A549 (cell line): ENCODE results near the gene SMIM45.

Source experiments
- ATAC-seq, 2 experiments: fragments of 200-7000 bp in 1 of 2; fragments of >200 bp in 1 of 2; cut with Nextera tagmentation in 1 of 2; cut with Tn5 transposase in 1 of 2; 3 replicates each; pipeline versions ENCODE4 v1.8.0 to v1.9.1; 2018 to 2020; ENCODE audit warnings: mild to moderate bottlenecking in 1 of 2, moderate library complexity in 1 of 2
- CTCF ChIA-PET: fragments of 300-600 bp; sonication (Branson Sonifier 250); formaldehyde crosslinking; extraction: SDS; loops from one replicate; lab custom pipeline; 2021; ENCODE audit warnings: antibody characterized with exemption, inconsistent platforms; lab: Yijun Ruan, JAX
- POLR2A ChIA-PET: fragments of 350-600 bp; formaldehyde crosslinking; extraction: SDS; loops from one replicate; lab custom pipeline; 2021; ENCODE audit warnings: antibody characterized with exemption, inconsistent platforms; lab: Yijun Ruan, JAX
- DNase-seq, 2 experiments: peaks; one replicate each; pipeline versions ENCODE4 v3.0.0 to v3.0.0-alpha.2; 2011 to 2016; ENCODE audit warnings: low read depth in 1 of 2, low spot score in 1 of 2
- FAIRE-seq: peaks from 2 replicates; lab custom pipeline; 2011; peaks lifted over from hg19 to GRCh38; lab: Jason Lieb, UNC
- H3K27ac ChIP-seq, 2 experiments: fragments of >200 bp; sonication (Bioruptor Twin); formaldehyde crosslinking; 3 replicates each; pipeline ENCODE4 v1.5.1; 2016 to 2017
- H3K4me1 ChIP-seq: fragments of >200 bp; sonication (Bioruptor Twin); formaldehyde crosslinking; 3 replicates; pipeline ENCODE4 v1.6.1; 2016
- H3K4me2 ChIP-seq: fragments of >200 bp; sonication (Bioruptor Twin); formaldehyde crosslinking; 3 replicates; pipeline ENCODE4 v1.6.1; 2016
- H3K4me3 ChIP-seq: fragments of >200 bp; sonication (Bioruptor Twin); formaldehyde crosslinking; 3 replicates; pipeline ENCODE4 v1.5.1; 2016
- H3K9me3 ChIP-seq: fragments of >200 bp; sonication (Bioruptor Twin); formaldehyde crosslinking; 3 replicates; pipeline ENCODE4 v1.6.1; 2016
- BHLHE40 ChIP-seq: IDR thresholded peaks from 2 replicates; pipeline ENCODE4 v1.6.1; 2012; ENCODE audit warnings: low read depth, low read length, inconsistent platforms
- CEBPB ChIP-seq, 2 experiments: fragments of >200 bp in 1 of 2; sonication (Bioruptor Twin) in 1 of 2; formaldehyde crosslinking in 1 of 2; IDR thresholded peaks; 2 replicates each; pipeline ENCODE4 v1.6.1; 2012 to 2016
- CHD4 ChIP-seq: fragments of 200-600 bp; sonication (generic); IDR thresholded peaks from 2 replicates; pipeline ENCODE4 v1.6.1; 2016; ENCODE audit warnings: antibody characterized with exemption, mild to moderate bottlenecking, borderline replicate concordance
- E2F6 ChIP-seq: IDR thresholded peaks from 2 replicates; pipeline ENCODE4 v1.6.1; 2012; ENCODE audit warnings: low read depth, borderline replicate concordance
- EHF ChIP-seq: fragments of 250-450 bp; sonication (Bioruptor Pico); IDR thresholded peaks from 2 replicates; pipeline ENCODE4 v1.5.0; 2020; ENCODE audit warnings: mild to moderate bottlenecking
- HDAC2 ChIP-seq: fragments of 200-600 bp; sonication (generic); IDR thresholded peaks from 2 replicates; pipeline ENCODE4 v1.6.1; 2016
- HMGXB4 ChIP-seq: fragments of 250-450 bp; sonication (Bioruptor Pico); IDR thresholded peaks from 2 replicates; pipeline ENCODE4 v1.5.0; 2021; ENCODE audit warnings: mild to moderate bottlenecking, moderate library complexity, borderline replicate concordance
- HOXB13 ChIP-seq: fragments of 250-450 bp; sonication (Bioruptor Pico); IDR thresholded peaks from 2 replicates; pipeline ENCODE4 v1.5.0; 2020; ENCODE audit warnings: low read depth, mild to moderate bottlenecking, moderate library complexity
- JUN ChIP-seq, 2 experiments: fragments of >200 bp; sonication (Bioruptor Twin); formaldehyde crosslinking; IDR thresholded peaks; 2 replicates in 1 of 2; 3 replicates in 1 of 2; pipeline ENCODE4 v1.6.1; 2016 to 2017
- KDM1A ChIP-seq: fragments of 200-600 bp; sonication (generic); IDR thresholded peaks from 2 replicates; pipeline ENCODE4 v1.6.1; 2016; ENCODE audit warnings: low read depth, mild to moderate bottlenecking
- KDM5A ChIP-seq: fragments of 200-600 bp; sonication (generic); IDR thresholded peaks from 2 replicates; pipeline ENCODE4 v1.6.1; 2016; ENCODE audit warnings: antibody characterized with exemption, mild to moderate bottlenecking
- MAFK ChIP-seq: fragments of 450-650 bp; IDR thresholded peaks from 2 replicates; pipeline ENCODE4 v1.6.1; 2014; ENCODE audit not compliant: partially characterized antibody
- MAX ChIP-seq: IDR thresholded peaks from 2 replicates; pipeline ENCODE4 v1.6.1; 2012
- MYC ChIP-seq: IDR thresholded peaks from 2 replicates; pipeline ENCODE4 v1.6.1; 2012; ENCODE audit warnings: mild to moderate bottlenecking, inconsistent platforms, low read length, improper control_type of control experiment, borderline replicate concordance
- NPAS2 ChIP-seq: fragments of 250-450 bp; sonication (Bioruptor Pico); IDR thresholded peaks from 2 replicates; pipeline ENCODE4 v1.8.0; 2022; ENCODE audit warnings: mild to moderate bottlenecking, moderate library complexity, borderline replicate concordance
- PBX3 ChIP-seq: IDR thresholded peaks from 2 replicates; pipeline ENCODE4 v1.6.1; 2012
- PHF8 ChIP-seq: fragments of 200-600 bp; sonication (generic); IDR thresholded peaks from 2 replicates; pipeline ENCODE4 v1.6.1; 2016; ENCODE audit warnings: low read depth, mild to moderate bottlenecking, antibody characterized with exemption, moderate library complexity, borderline replicate concordance
- POLR2A ChIP-seq: IDR thresholded peaks from 2 replicates; pipeline ENCODE4 v1.6.1; 2012; ENCODE audit warnings: mild to moderate bottlenecking, low read length
- RAD21 ChIP-seq, 2 experiments: fragments of >200 bp in 1 of 2; sonication (Bioruptor Twin) in 1 of 2; formaldehyde crosslinking in 1 of 2; IDR thresholded peaks in 1 of 2; conservative IDR thresholded peaks in 1 of 2; 2 replicates in 1 of 2; 3 replicates in 1 of 2; pipeline ENCODE4 v1.6.1; 2012 to 2018; ENCODE audit warnings: inconsistent platforms in 1 of 2
- RCOR1 ChIP-seq: fragments of 150-350 bp; IDR thresholded peaks from 2 replicates; pipeline ENCODE4 v1.6.1; 2014; ENCODE audit warnings: antibody characterized with exemption, low read length, low read depth
- SREBF2 ChIP-seq: fragments of 450-650 bp; IDR thresholded peaks from 2 replicates; pipeline ENCODE4 v1.6.1; 2014; ENCODE audit warnings: mild to moderate bottlenecking, moderate library complexity
- USF2 ChIP-seq: fragments of 450-650 bp; IDR thresholded peaks from 2 replicates; pipeline ENCODE4 v1.6.1; 2014; ENCODE audit warnings: antibody characterized with exemption
- WGBS: methylation state at CpG from one replicate; pipeline ENCODE4 v1.1.6; 2017; ENCODE audit errors: missing lambda C conversion rate; 5-methylcytosine and 5-hydroxymethylcytosine counted together

SMIM45 gene

GRCh38 chr22:41943661-41944209 lies 8.2 kb upstream of the SMIM45 start:
- H3K4me3 ChIP-seq, result no peak overlapping the region
- ChIA-PET CTCF (interaction anchor here (0.8 to 3.6 kb wide), 7 partner anchors 18 to 246 kb away, joined by 3 to 20 read pairs (median 5); partner anchors contain the start of gene NDUFA6), POLR2A (interaction anchor here (0.7 kb wide), 1 partner anchor 143 kb away, joined by 3 read pairs; the partner anchor contains the start of gene CCDC134)
- H3K9me3 ChIP-seq, result no peaks in the 10 kb centered on the region
- no peak overlapping the region for H3K4me2 ChIP-seq
- 81% methylated on average over 7 of the region's 9 CpGs for WGBS
- ATAC-seq (no peak), DNase-seq (no peak), FAIRE-seq (no peak)
- no peak overlapping the region for H3K27ac ChIP-seq
- H3K4me1 ChIP-seq, result peaks cover 20% of the 10 kb centered on the region; the same call in 2 of the 3 replicates
- TF ChIP-seq NPAS2, result no peak
- TF ChIP-seq MAFK, result no peak
- no peak for TF ChIP-seq CEBPB (IDR thresholded peaks at IDR 0.05)
- TF ChIP-seq POLR2A, result no peak
- no peak for TF ChIP-seq RCOR1
- no peak for TF ChIP-seq HDAC2
- no peak for TF ChIP-seq JUN (IDR thresholded peaks at IDR 0.05)
- TF ChIP-seq PHF8, result no peak
- TF ChIP-seq KDM1A, result no peak
- no peak for TF ChIP-seq EHF (CRISPR knock-in tag)
- TF ChIP-seq E2F6, result no peak
- TF ChIP-seq HMGXB4 (CRISPR knock-in tag), result no peak

GRCh38 chr22:41946629-41947423 lies 5.1 kb upstream of the SMIM45 start, which contains the start of gene CENPM:
CENPM (minus strand) TSS chr22:41947152; CDS start chr22:41947076, 76 bp downstream.
- FAIRE-seq, result no peak
- POLR2A ChIA-PET, result interaction anchor here (0.5 to 1.1 kb wide), 3 partner anchors 122 to 249 kb away, joined by 4 to 5 read pairs (median 5); partner anchors contain the start of gene CCDC134
- peaks cover 12% of the 10 kb centered on the region; the same call in 2 of the 3 replicates for H3K4me1 ChIP-seq
- 7% methylated on average over 15 of the region's 56 CpGs for WGBS
- peak within 1 kb of the TSS; percentile 80 for H3K4me2 ChIP-seq
- peak; percentile 75 to 95 for DNase-seq
- peak within 1 kb of the TSS; percentile 92 for H3K4me3 ChIP-seq
- CTCF ChIA-PET, result interaction anchor here (1.1 to 2.2 kb wide), 6 partner anchors 9 to 282 kb away, joined by 3 to 18 read pairs (median 5); no protein-coding TSS in a partner anchor
- TF ChIP-seq E2F6 (peak; percentile 96), USF2 (peak; percentile 90), MYC (peak; percentile 66; the same call in 1 of the 2 replicates), SREBF2 (no peak), PBX3 (no peak), RAD21 (conservative IDR thresholded peaks at IDR 0.05 in 1 of 2, IDR thresholded peaks at IDR 0.05 in 1 of 2) (no peak), CHD4 (no peak), BHLHE40 (peak; percentile 81), KDM5A (no peak), MAX (peak; percentile 84), HOXB13 (CRISPR knock-in tag) (0 out of 2 replicates have a peak, but pooled peaks have one; percentile 57), POLR2A (peak; percentile 26; the same call in 1 of the 2 replicates)
- ATAC-seq, result peak; percentile 97 to 98
- peak within 1 kb of the TSS; percentile 90 to 95 for H3K27ac ChIP-seq
- no peaks in the 10 kb centered on the region for H3K9me3 ChIP-seq
